HPDE6-E6E7 (cell line): ENCODE data around the gene MRE11.

Source experiments
- DNase-seq: peaks from one replicate; pipeline ENCODE4 v3.0.0; 2011; ENCODE audit warnings: missing footprints; ENCODE audit errors: extremely low spot score

Gene MRE11

GRCh38 chr11:94493281-94494125 lies at the start of gene MRE11, which contains the start of gene ANKRD49:
Gene MRE11 (minus strand): TSS chr11:94493844. CDS start chr11:94492801, 1,043 bp downstream.
Gene ANKRD49 (plus strand): TSS chr11:94493984. CDS start chr11:94496694, 2,710 bp downstream.
- peak; percentile 85 for DNase-seq

GRCh38 chr11:94539420-94539819 lies 45.8 kb upstream of the MRE11 start:
- DNase-seq, result no peak

- DNase-seq, result no peak
Observed at GRCh38 chr11:94537031-94537600, 43.5 kb upstream of the MRE11 start.

GRCh38 chr11:94536386-94536785 lies 42.7 kb upstream of the MRE11 start:
- DNase-seq, result no peak

- DNase-seq, result no peak
Observed at GRCh38 chr11:94533696-94534630, 40.3 kb upstream of the MRE11 start.

GRCh38 chr11:94533206-94533605 lies 39.6 kb upstream of the MRE11 start:
- no peak for DNase-seq

- no peak for DNase-seq
Observed at GRCh38 chr11:94532211-94532610, 38.6 kb upstream of the MRE11 start.

GRCh38 chr11:94528551-94528950 lies 34.9 kb upstream of the MRE11 start:
- no peak for DNase-seq

- no peak for DNase-seq
Observed at GRCh38 chr11:94526645-94527438, 33.2 kb upstream of the MRE11 start.

GRCh38 chr11:94525546-94526324 lies 32.1 kb upstream of the MRE11 start:
- DNase-seq, result no peak

GRCh38 chr11:94524341-94524740 lies 30.7 kb upstream of the MRE11 start:
- no peak for DNase-seq

- no peak for DNase-seq
Observed at GRCh38 chr11:94521684-94522083, 28.0 kb upstream of the MRE11 start.

GRCh38 chr11:94519478-94520084 lies 25.9 kb upstream of the MRE11 start:
- DNase-seq, result no peak

- DNase-seq, result no peak
Observed at GRCh38 chr11:94518300-94518699, 24.7 kb upstream of the MRE11 start.

GRCh38 chr11:94516725-94517124 lies 23.1 kb upstream of the MRE11 start:
- no peak for DNase-seq

GRCh38 chr11:94515398-94515797 lies 21.8 kb upstream of the MRE11 start:
- no peak for DNase-seq

GRCh38 chr11:94513091-94513490 lies 19.4 kb upstream of the MRE11 start:
- DNase-seq, result no peak

- DNase-seq, result no peak
Observed at GRCh38 chr11:94511932-94512781, 18.5 kb upstream of the MRE11 start, which contains the start of gene C11orf97. Gene C11orf97 (plus strand): TSS chr11:94512461. CDS start chr11:94512529, 68 bp downstream.

GRCh38 chr11:94507485-94507884 lies 13.8 kb upstream of the MRE11 start:
- DNase-seq, result no peak
